Astrocyte (in vitro differentiated cells and primary cell): Measurements from ENCODE around the gene NCOR1. TPM values are rescaled to one million over a fixed set of nuclear protein-coding genes. Genes with fewer than 3 reads are reported as not detected.

Experiments used
- DNase-seq: peaks from one replicate; pipeline ENCODE4 v3.0.0-alpha.2; 2010; ENCODE audit warnings: low read depth
- FAIRE-seq: peaks from 2 replicates; lab custom pipeline; 2011; peaks lifted over from hg19 to GRCh38; lab: Jason Lieb, UNC
- H2AFZ ChIP-seq: 2 replicates; pipeline ENCODE4 v1.6.0; 2012; ENCODE audit warnings: low read depth, low read length, inconsistent platforms
- H3K27ac ChIP-seq: 2 replicates; pipeline ENCODE4 v1.5.1; 2011; ENCODE audit warnings: low read depth, low read length, inconsistent platforms
- H3K27me3 ChIP-seq: 2 replicates; pipeline ENCODE4 v1.6.0; 2011; ENCODE audit warnings: low read length, inconsistent platforms; ENCODE audit not compliant: insufficient read depth
- H3K36me3 ChIP-seq: 2 replicates; pipeline ENCODE4 v1.5.1; 2011; ENCODE audit warnings: low read length, inconsistent platforms; ENCODE audit not compliant: insufficient read depth
- H3K4me1 ChIP-seq: 2 replicates; pipeline ENCODE4 v1.5.1; 2011; ENCODE audit warnings: low read length, inconsistent platforms; ENCODE audit not compliant: insufficient read depth
- H3K4me2 ChIP-seq: 2 replicates; pipeline ENCODE4 v1.6.0; 2012; ENCODE audit warnings: low read length, inconsistent platforms
- H3K4me3 ChIP-seq: 2 replicates; pipeline ENCODE4 v1.5.1; 2011; ENCODE audit warnings: low read depth, mild to moderate bottlenecking, low read length, inconsistent platforms; ENCODE audit not compliant: insufficient read depth
- H3K79me2 ChIP-seq: 2 replicates; pipeline ENCODE4 v1.6.0; 2012; ENCODE audit warnings: mild to moderate bottlenecking, low read length, inconsistent platforms; ENCODE audit not compliant: insufficient read depth
- H3K9ac ChIP-seq: 2 replicates; pipeline ENCODE4 v1.6.0; 2012; ENCODE audit warnings: mild to moderate bottlenecking, low read length, inconsistent platforms
- H3K9me3 ChIP-seq: 2 replicates; pipeline ENCODE4 v1.5.1; 2012; ENCODE audit warnings: low read depth, mild to moderate bottlenecking, low read length, inconsistent platforms; ENCODE audit not compliant: insufficient read depth
- H4K20me1 ChIP-seq: 2 replicates; pipeline ENCODE4 v1.6.0; 2012; ENCODE audit warnings: low read length, inconsistent platforms; ENCODE audit not compliant: insufficient read depth
- H3K27ac Mint-ChIP-seq: one replicate; pipeline ENCODE4 v1.8.0; 2021; ENCODE audit warnings: mild to moderate bottlenecking, mixed read lengths; ENCODE audit not compliant: unreplicated experiment
- H3K27me3 Mint-ChIP-seq: one replicate; pipeline ENCODE4 v1.8.0; 2021; ENCODE audit warnings: low read depth, mixed read lengths; ENCODE audit not compliant: unreplicated experiment
- H3K36me3 Mint-ChIP-seq: one replicate; pipeline ENCODE4 v1.8.0; 2021; ENCODE audit warnings: low read depth, mixed read lengths; ENCODE audit not compliant: unreplicated experiment
- H3K4me1 Mint-ChIP-seq: one replicate; pipeline ENCODE4 v1.8.0; 2021; ENCODE audit warnings: low read depth, mixed read lengths; ENCODE audit not compliant: unreplicated experiment
- H3K4me3 Mint-ChIP-seq: one replicate; pipeline ENCODE4 v1.8.0; 2021; ENCODE audit warnings: mild to moderate bottlenecking, moderate library complexity, mixed read lengths; ENCODE audit not compliant: unreplicated experiment
- H3K9me3 Mint-ChIP-seq: one replicate; pipeline ENCODE4 v1.8.0; 2021; ENCODE audit warnings: mild to moderate bottlenecking, mixed read lengths; ENCODE audit not compliant: unreplicated experiment
- EZH2 ChIP-seq: IDR thresholded peaks from 2 replicates; pipeline ENCODE4 v1.6.1; 2012; ENCODE audit warnings: mild to moderate bottlenecking, low read length, inconsistent platforms; ENCODE audit not compliant: insufficient read depth
- total RNA-seq: library from RNA; stranded (reverse); gene quantifications from 2 replicates; pipeline ENCODE4 v1.2.1, GENCODE V29; 2021
- TF ChIP-seq, protein P1 (sequence below): IDR thresholded peaks from 2 replicates; pipeline ENCODE4 v1.5.1; 2011; ENCODE audit warnings: low read depth, mild to moderate bottlenecking, inconsistent platforms, low read length, moderate library complexity; ENCODE audit not compliant: insufficient read depth

Gene NCOR1
- total RNA-seq, 1 donor from 2014 or later, result 119 TPM

DNA sequence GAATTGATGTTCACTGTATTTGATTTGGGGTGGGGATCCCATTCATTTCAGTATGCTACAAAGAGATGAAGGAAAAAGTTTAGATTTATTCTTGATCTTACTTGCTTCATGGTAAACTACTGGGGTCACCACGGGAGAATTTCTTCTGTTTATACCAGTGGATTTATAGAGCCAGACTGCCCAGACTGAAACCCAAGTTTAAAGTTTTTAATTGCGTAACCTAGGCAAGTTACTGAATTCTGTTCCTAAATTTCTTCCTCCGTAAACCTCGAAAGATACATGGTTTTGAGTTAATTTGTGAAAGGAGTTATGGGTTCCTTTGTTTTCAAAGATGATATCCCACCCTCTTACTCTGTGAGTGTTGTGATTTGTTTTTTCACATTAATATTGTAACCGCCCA is 28.1 kb upstream of the NCOR1 start:
- H2AFZ ChIP-seq, result no peak overlapping the region
- no peak overlapping the region for H3K4me2 ChIP-seq
- H3K27me3 Mint-ChIP-seq, result no peaks in the 10 kb centered on the region
- H3K4me1 ChIP-seq, result no peaks in the 10 kb centered on the region
- no peak overlapping the region for H3K4me3 Mint-ChIP-seq
- H4K20me1 ChIP-seq, result no peaks in the 10 kb centered on the region
- no peak overlapping the region for H3K9ac ChIP-seq
- no peak overlapping the region for H3K4me3 ChIP-seq
- no peaks in the 10 kb centered on the region for H3K36me3 ChIP-seq
- H3K9me3 ChIP-seq, result no peaks in the 10 kb centered on the region
- H3K36me3 Mint-ChIP-seq, result peaks cover 9% of the 10 kb centered on the region
- FAIRE-seq (no peak), DNase-seq (no peak)
- peaks cover 4% of the 10 kb centered on the region for H3K79me2 ChIP-seq
- H3K4me1 Mint-ChIP-seq, result peaks cover 5% of the 10 kb centered on the region
- no peaks in the 10 kb centered on the region for H3K9me3 Mint-ChIP-seq
- no peaks in the 10 kb centered on the region for H3K27me3 ChIP-seq
- TF ChIP-seq EZH2, result no peak
- TF ChIP-seq, protein P1, sequence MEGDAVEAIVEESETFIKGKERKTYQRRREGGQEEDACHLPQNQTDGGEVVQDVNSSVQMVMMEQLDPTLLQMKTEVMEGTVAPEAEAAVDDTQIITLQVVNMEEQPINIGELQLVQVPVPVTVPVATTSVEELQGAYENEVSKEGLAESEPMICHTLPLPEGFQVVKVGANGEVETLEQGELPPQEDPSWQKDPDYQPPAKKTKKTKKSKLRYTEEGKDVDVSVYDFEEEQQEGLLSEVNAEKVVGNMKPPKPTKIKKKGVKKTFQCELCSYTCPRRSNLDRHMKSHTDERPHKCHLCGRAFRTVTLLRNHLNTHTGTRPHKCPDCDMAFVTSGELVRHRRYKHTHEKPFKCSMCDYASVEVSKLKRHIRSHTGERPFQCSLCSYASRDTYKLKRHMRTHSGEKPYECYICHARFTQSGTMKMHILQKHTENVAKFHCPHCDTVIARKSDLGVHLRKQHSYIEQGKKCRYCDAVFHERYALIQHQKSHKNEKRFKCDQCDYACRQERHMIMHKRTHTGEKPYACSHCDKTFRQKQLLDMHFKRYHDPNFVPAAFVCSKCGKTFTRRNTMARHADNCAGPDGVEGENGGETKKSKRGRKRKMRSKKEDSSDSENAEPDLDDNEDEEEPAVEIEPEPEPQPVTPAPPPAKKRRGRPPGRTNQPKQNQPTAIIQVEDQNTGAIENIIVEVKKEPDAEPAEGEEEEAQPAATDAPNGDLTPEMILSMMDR, result no peak
- peak overlapping the region; percentile 20 for H3K27ac Mint-ChIP-seq
- no peak overlapping the region for H3K27ac ChIP-seq

DNA sequence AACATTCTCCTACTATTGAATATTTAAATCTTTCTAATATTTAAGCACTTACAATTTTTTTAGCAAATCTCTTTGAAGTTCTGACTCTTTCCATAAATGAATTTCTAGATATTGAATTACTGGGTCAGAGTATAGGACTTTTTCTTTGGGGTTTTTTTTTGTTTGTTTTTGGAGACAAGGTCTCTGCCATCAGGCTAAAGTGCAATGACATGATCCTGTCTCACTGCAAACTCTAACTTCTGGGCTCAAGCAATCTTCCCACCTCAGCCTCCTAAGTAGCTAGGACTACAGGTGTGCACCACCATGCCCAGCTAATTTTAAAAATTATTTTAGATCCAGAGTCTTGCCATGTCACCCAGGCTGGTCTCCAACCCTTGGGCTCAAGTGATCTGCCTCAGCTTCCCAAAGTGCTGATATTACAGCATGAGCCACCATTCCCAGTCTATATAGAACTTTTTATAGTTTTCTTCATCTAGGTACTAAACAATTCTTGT is 26.6 kb upstream of the NCOR1 start:
- no peaks in the 10 kb centered on the region for H3K4me1 ChIP-seq
- no peak overlapping the region for H2AFZ ChIP-seq
- peaks cover 4% of the 10 kb centered on the region for H3K79me2 ChIP-seq
- FAIRE-seq (no peak), DNase-seq (no peak)
- no peak overlapping the region for H3K27ac ChIP-seq
- H3K27me3 ChIP-seq, result no peaks in the 10 kb centered on the region
- peak overlapping the region; percentile 45 for H3K4me3 Mint-ChIP-seq
- H3K9me3 ChIP-seq, result no peaks in the 10 kb centered on the region
- no peaks in the 10 kb centered on the region for H3K27me3 Mint-ChIP-seq
- H3K9ac ChIP-seq, result no peak overlapping the region
- peaks cover 5% of the 10 kb centered on the region for H3K4me1 Mint-ChIP-seq
- H3K4me2 ChIP-seq, result no peak overlapping the region
- no peaks in the 10 kb centered on the region for H4K20me1 ChIP-seq
- H3K9me3 Mint-ChIP-seq, result no peaks in the 10 kb centered on the region
- H3K36me3 ChIP-seq, result no peaks in the 10 kb centered on the region
- H3K4me3 ChIP-seq, result no peak overlapping the region
- peaks cover 7% of the 10 kb centered on the region for H3K36me3 Mint-ChIP-seq
- H3K27ac Mint-ChIP-seq, result no peak overlapping the region
- TF ChIP-seq EZH2, result no peak
- TF ChIP-seq, protein P1, result no peak

DNA sequence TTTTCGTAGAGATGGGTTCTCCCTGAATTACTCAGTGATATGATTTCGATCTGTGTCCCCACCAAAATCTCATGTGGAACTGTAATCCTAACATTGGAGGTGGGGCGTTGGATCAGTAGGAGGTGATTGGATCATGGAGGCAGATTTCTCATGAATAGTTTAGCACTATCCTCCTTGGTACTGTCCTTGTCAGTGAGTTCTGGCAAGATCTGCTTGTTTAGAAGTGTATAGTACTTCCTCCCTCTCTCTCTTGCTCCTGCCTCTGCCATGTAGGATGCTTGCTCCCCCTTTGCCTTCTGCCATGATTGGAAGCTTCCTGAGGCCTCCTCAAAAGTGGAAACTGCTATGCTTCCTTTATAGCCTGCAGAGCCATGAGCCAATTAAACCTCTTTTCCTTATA is 24.6 kb upstream of the NCOR1 start:
- H2AFZ ChIP-seq, result no peak overlapping the region
- no peaks in the 10 kb centered on the region for H4K20me1 ChIP-seq
- no peaks in the 10 kb centered on the region for H3K27me3 ChIP-seq
- H3K4me2 ChIP-seq, result no peak overlapping the region
- Mint-ChIP-seq H3K27ac (no peak overlapping the region), H3K4me1 (peaks cover 5% of the 10 kb centered on the region), H3K4me3 (no peak overlapping the region), H3K36me3 (peaks cover 10% of the 10 kb centered on the region), H3K27me3 (no peaks in the 10 kb centered on the region), H3K9me3 (no peaks in the 10 kb centered on the region)
- H3K36me3 ChIP-seq, result no peaks in the 10 kb centered on the region
- H3K9ac ChIP-seq, result no peak overlapping the region
- no peak overlapping the region for H3K27ac ChIP-seq
- FAIRE-seq (no peak), DNase-seq (no peak)
- TF ChIP-seq, protein P1, result no peak
- no peak for TF ChIP-seq EZH2
- H3K4me1 ChIP-seq, result no peaks in the 10 kb centered on the region
- no peaks in the 10 kb centered on the region for H3K9me3 ChIP-seq
- H3K4me3 ChIP-seq, result no peak overlapping the region
- peaks cover 4% of the 10 kb centered on the region for H3K79me2 ChIP-seq
